ENCODE results near the gene DENND2C.

DENND2C gene

DNA sequence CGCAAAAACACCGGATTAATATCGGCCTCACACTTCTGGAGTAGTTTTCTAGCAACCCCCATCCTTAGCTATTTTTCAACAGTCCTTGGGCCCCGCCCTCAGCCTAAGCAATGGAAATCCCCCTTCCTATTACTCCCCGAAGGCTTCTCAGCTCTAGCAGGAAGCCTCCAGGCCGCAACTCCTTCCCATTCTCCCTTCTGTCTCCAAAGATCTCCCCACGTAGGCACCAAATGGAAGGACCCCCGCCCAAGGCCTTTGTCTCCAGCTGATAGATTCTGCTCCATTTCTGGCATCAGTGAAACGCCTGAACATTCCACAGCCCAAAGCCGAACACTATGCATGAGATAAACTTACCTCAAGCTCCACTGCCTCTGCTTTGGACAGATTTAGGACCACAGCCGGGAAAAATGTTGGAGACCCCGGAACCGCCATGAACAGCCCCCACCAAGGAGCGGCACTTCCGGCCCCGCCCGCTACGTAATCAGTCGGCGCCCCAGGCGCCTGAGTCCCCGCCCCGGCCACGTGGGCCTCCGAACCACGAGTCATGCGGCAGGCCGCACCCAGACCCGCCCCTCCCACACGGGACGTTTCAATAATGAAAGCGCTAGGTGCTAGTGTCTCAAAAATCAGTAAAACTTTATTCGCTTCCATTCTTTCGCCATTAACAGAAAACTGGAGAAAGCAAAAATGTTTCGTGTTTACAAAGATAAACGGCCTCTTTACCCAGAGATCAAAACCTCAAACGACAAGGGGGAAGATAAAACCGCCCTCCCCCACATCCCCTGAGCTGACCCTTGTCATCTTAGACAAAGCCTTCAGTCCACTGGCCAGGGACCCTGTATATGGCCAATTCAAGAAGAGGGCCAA, 46.7 kb upstream of the DENND2C start, which contains the start of gene NRAS:
Gene NRAS (minus strand): TSS at position 468 of the 867 bp plus-strand sequence. CDS start 611 bp downstream, outside the sequence.
- peak within 1 kb of the TSS; percentile 99 for H3K4me2 ChIP-seq (ENCODE audit: low read length)
- H3F3A ChIP-seq (ENCODE audit: insufficient read depth, low read length), result peaks cover 12% of the 10 kb centered on the region
- H3K27me3 ChIP-seq (ENCODE audit: insufficient read depth, low read length), result no peaks in the 10 kb centered on the region
- no peaks in the 10 kb centered on the region for H3K9me3 ChIP-seq (ENCODE audit: low read length)
- no peak within 1 kb of the TSS; the same call in 1 of the 2 replicates for H2AFZ ChIP-seq (ENCODE audit: low read length)
- H3K4me3 ChIP-seq (ENCODE audit: low read depth, low read length, poor library complexity, severe bottlenecking), result peak within 1 kb of the TSS; percentile 100
- peak within 1 kb of the TSS; percentile 71 for H3K27ac ChIP-seq (ENCODE audit: low read depth, low read length, poor library complexity, severe bottlenecking)
- H4K20me1 ChIP-seq (ENCODE audit: insufficient read depth, low read length), result no peaks in the 10 kb centered on the region
- peaks cover 22% of the 10 kb centered on the region for H3K4me1 ChIP-seq (ENCODE audit: insufficient read depth, low read length, severe bottlenecking)
- peaks cover 21% of the 10 kb centered on the region for H3K79me2 ChIP-seq (ENCODE audit: insufficient read depth, low read length)
- H3K36me3 ChIP-seq (ENCODE audit: insufficient read depth, low read length), result peaks cover 82% of the 10 kb centered on the region
- peak within 1 kb of the TSS; percentile 99 for H3K9ac ChIP-seq (ENCODE audit: low read length)
- H3K9me2 ChIP-seq (ENCODE audit: low read depth, low read length), result no peaks in the 10 kb centered on the region
- TF ChIP-seq EZH2 (IDR thresholded peaks at IDR 0.05; ENCODE audit: borderline replicate concordance, low read length) (no peak), CTCF (IDR thresholded peaks at IDR 0.05; ENCODE audit: low read length) (no peak)

DNA sequence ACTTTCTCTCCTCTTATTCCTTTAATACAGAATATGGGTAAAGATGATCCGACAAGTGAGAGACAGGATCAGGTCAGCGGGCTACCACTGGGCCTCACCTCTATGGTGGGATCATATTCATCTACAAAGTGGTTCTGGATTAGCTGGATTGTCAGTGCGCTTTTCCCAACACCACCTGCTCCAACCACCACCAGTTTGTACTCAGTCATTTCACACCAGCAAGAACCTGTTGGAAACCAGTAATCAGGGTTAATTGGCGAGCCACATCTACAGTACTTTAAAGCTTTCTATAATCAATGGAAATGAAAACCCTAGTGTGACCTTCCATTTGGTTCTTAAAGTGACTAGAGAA, 46.1 kb upstream of the DENND2C start:
- Histone ChIP-seq H3K36me3 (ENCODE audit: insufficient read depth, low read length) (peaks cover 82% of the 10 kb centered on the region), H4K20me1 (ENCODE audit: insufficient read depth, low read length) (no peaks in the 10 kb centered on the region), H3K4me3 (ENCODE audit: low read depth, low read length, poor library complexity, severe bottlenecking) (peak overlapping the region; percentile 100), H3K4me2 (ENCODE audit: low read length) (peak overlapping the region; percentile 99), H3K9me3 (ENCODE audit: low read length) (no peaks in the 10 kb centered on the region), H3K9ac (ENCODE audit: low read length) (peak overlapping the region; percentile 99), H3K4me1 (ENCODE audit: insufficient read depth, low read length, severe bottlenecking) (peaks cover 22% of the 10 kb centered on the region), H3K27me3 (ENCODE audit: insufficient read depth, low read length) (no peaks in the 10 kb centered on the region), H3K27ac (ENCODE audit: low read depth, low read length, poor library complexity, severe bottlenecking) (peak overlapping the region; percentile 71), H3K79me2 (ENCODE audit: insufficient read depth, low read length) (peaks cover 21% of the 10 kb centered on the region), H3F3A (ENCODE audit: insufficient read depth, low read length) (peaks cover 12% of the 10 kb centered on the region), H3K9me2 (ENCODE audit: low read depth, low read length) (no peaks in the 10 kb centered on the region), H2AFZ (ENCODE audit: low read length) (no peak overlapping the region)
- TF ChIP-seq EZH2 (IDR thresholded peaks at IDR 0.05; ENCODE audit: borderline replicate concordance, low read length), result no peak
- TF ChIP-seq CTCF (IDR thresholded peaks at IDR 0.05; ENCODE audit: low read length), result no peak

- Histone ChIP-seq H3K4me2 (ENCODE audit: low read length) (no peak overlapping the region), H4K20me1 (ENCODE audit: insufficient read depth, low read length) (no peaks in the 10 kb centered on the region), H3K36me3 (ENCODE audit: insufficient read depth, low read length) (peaks cover 77% of the 10 kb centered on the region), H3K9me3 (ENCODE audit: low read length) (no peaks in the 10 kb centered on the region), H3K9me2 (ENCODE audit: low read depth, low read length) (no peaks in the 10 kb centered on the region), H3K4me1 (ENCODE audit: insufficient read depth, low read length, severe bottlenecking) (peaks cover 22% of the 10 kb centered on the region), H2AFZ (ENCODE audit: low read length) (no peak overlapping the region), H3K27ac (ENCODE audit: low read depth, low read length, poor library complexity, severe bottlenecking) (no peak overlapping the region), H3K9ac (ENCODE audit: low read length) (no peak overlapping the region), H3K4me3 (ENCODE audit: low read depth, low read length, poor library complexity, severe bottlenecking) (no peak overlapping the region), H3K79me2 (ENCODE audit: insufficient read depth, low read length) (peaks cover 21% of the 10 kb centered on the region), H3K27me3 (ENCODE audit: insufficient read depth, low read length) (no peaks in the 10 kb centered on the region), H3F3A (ENCODE audit: insufficient read depth, low read length) (peaks cover 6% of the 10 kb centered on the region)
- no peak for TF ChIP-seq EZH2 (IDR thresholded peaks at IDR 0.05; ENCODE audit: borderline replicate concordance, low read length)
- TF ChIP-seq CTCF (IDR thresholded peaks at IDR 0.05; ENCODE audit: low read length), result no peak
Measured at GRCh38 chr1:114712977-114713376, 43.1 kb upstream of the DENND2C start.

Data from OCI-LY1 (cell line).